GM19035 (cell line): ENCODE results near the gene TBC1D17.

Source experiments
- ATAC-seq: cut with Tn5 transposase; IDR thresholded peaks from one replicate; pipeline ENCODE4 v1.9.1; 2021; ENCODE audit not compliant: unreplicated experiment

Gene TBC1D17

GRCh38 chr19:49933643-49934042 is 56.1 kb downstream of the TBC1D17 start:
- no peak for ATAC-seq

- ATAC-seq: no peak
Measured at GRCh38 chr19:49936549-49936948, 59.0 kb downstream of the TBC1D17 start.

- no peak for ATAC-seq
Measured at GRCh38 chr19:49937750-49938381, 60.4 kb downstream of the TBC1D17 start.
